HG02981 (cell line): ENCODE measurements around the gene SIKE1.
"Not testable (repeated sequence)": the region's sequence is repeated elsewhere in the genome, so short reads cannot be mapped to it uniquely, and the experiment has no call there.

Source experiments
- ATAC-seq: cut with Tn5 transposase; IDR thresholded peaks from one replicate; pipeline ENCODE4 v1.9.1; 2021; ENCODE audit warnings: mild to moderate bottlenecking, moderate library complexity; ENCODE audit not compliant: unreplicated experiment

The SIKE1 gene

DNA sequence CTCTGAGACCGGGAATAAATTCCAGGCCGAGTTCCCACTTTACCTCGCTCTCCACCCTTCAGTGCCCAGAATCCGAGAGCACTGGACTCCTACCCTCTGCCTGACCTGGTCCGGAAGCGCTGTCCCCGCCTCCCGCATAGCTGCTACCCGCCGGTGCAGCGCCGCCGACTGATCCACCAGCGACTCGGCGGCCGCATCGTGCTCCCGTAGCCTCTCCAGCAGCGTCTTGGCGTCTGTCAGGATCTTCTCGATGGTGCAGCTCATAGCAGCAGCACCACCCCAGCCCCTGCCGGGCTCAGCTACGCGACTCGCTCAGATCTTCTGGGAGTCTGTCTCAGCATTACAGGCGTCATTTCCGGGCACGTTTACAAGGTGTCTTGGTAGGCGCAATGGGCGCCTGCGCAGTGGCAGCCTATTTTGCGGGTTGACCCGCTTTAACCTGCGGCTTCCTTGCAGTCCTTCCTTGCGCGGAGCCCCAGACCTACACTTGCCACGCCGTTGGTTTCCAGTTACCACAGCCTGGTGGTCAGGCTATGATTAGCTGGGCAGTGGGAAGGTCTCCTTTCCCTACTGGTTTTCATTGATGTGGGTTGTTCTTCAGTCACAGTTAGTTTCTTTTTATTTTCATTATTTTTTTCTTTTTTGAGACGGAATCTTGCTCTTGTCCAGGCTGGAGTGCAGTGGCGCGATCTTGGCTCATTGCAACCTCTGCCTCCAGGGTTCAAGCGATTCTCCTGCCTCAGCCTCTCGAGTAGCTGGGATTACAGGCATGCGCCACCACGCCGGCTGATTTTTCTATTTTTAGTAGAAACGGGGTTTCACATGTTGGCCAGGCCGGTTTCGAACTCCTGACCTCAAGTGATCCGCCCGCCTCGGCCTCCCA is at the start of gene SIKE1:
Gene SIKE1 (minus strand): TSS at position 342 of the 883 bp plus-strand sequence. CDS start 78 bp downstream, at position 264.
- peak; percentile 99 for ATAC-seq

DNA sequence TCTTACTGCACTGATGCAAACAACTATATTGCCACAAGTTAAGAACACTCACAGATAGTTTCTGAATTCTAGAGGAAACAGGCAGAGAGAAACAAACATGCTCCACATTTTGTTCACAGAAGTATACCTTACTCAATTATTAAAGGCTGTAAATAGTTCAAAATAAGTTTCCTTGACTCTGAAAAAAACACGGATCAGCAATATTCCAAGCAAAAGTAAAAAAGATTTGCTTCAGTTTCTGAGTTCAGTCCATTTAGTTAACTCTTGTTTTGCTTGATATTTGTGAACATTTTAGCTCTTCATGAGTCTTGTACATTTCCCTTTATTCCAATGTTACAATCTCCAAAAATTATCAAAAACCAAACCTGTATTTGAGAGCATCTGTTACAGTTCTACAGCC is 49.6 kb upstream of the SIKE1 start:
- not testable (repeated sequence) for ATAC-seq

DNA sequence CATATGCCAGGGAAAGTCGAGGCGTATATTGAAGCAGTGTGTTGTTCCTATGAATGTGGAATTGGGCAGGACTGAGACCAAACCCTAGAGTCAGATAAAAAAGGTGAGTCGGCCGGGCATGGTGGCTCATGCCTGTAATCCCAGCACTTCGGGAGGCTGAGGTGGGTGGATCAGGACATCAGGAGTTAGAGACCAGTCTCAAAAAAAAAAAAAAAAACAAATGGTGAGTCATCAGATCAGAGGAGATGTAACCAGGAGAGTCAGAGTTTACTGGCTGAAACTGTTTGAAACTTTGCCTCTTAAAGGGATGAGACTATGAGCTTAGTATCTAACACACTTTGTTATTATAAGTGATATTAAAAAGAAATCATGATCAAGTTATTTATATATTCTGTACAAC is 47.8 kb upstream of the SIKE1 start:
- no peak for ATAC-seq

DNA sequence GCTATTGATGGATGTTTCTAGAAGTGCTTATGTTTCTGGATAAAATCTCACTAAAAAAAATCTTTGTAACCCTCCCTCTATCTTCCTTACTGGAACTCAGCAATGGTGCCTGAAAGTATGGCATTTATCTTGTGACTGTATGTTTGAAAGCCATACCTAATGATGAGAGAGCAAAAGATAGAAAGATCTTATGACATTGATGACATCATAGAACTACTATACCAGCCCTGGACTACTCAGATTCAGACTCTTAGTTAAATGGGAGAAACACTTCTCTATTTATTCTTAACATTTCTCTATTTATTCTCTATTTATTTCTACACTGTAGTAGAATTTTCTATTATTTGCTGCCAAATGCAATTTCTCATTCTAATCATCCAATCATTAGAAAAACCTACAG is 41.5 kb upstream of the SIKE1 start:
- no peak for ATAC-seq

DNA sequence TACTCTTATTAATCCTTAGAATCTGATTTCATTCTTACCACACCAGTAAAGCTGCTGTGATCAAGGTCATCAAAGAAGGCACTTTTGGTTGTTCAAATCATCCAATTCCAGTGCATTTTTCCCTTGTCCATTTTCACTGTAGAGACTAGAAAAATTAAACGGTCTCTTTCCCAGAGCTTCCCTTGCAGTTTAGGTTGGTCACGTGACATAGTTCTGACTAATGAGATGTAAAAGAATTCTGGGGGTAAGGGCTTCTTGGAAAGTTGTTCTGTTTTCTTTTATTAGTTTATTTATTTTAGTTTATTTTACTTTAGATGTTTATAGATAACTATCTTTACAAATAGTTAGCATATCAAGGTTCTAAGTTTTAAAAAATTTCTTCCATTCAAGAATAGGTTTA is 39.9 kb upstream of the SIKE1 start:
- ATAC-seq, result no peak

DNA sequence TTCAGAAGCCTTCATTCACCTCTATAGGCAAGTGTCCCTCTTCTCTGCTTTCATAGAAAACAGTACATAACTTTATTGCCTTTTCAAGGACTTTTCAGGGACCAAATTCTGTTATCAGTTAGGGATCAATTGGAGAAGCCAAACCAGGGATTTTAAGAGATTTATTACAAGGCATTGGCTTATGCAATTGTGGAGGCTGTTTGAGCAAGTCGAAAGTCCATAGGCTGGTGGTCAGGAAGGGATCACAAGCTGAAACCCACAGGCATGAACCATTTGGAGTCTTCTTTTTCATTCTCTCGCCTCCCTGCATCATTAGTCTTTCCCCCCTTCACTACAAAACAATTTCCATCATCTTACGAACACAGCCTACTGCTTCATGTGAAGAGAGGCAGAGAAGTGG is 39.4 kb upstream of the SIKE1 start:
- ATAC-seq, result no peak

DNA sequence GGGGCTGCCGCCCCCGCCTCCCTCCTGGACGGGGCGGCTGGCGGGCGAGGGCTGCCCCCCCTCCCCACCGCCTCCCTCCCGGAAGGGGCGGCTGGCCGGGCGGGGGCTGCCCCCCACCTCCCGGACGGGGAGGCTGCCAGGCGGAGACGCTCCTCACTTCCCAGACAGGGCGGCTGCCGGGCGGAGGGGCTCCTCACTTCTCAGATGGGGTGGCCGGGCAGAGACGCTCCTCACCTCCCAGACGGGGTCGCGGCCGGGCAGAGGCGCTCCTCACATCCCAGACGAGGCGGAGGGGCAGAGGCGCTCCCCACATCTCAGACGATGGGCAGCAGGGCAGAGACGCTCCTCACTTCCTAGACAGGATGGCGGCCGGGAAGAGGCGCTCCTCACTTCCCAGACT is 24.0 kb upstream of the SIKE1 start:
- not testable (repeated sequence) for ATAC-seq

DNA sequence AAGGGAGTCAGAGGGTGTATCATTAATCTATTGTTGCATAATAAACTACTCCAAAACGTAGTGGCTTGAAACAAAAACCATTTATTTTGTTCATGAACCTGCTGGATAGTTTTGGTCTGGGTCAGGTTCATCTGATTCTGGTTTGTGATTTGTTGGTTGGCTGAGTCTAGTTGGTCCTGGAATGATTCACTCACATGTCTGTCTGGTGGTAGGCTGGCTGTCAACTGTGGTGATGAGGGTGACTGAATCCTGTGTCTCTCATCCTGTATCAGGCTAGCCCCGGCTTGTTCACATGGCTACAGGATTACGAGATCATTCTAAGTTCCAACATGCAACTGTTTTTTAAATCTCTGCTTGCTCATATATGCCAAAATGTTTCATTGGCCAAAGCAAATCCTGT is 22.5 kb upstream of the SIKE1 start:
- ATAC-seq, result peak; percentile 76

DNA sequence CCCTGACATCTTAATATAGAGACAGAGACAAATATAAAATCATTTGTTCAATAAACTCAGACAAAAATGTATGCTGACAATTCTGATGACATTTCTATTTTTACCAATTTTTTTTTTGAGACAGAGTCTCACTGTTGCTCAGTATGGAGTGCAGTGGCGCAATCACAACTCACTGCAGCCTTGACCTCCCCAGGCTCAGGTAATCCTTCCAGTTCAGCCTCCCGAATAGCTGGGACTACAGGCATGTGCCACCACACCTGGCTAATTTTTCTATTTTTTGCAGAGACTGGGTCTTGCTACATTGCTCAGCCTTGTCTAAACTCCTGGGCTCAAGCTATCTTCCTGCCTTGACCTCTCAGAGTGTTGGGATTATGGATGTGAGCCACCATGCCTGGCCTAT is 13.6 kb upstream of the SIKE1 start:
- no peak for ATAC-seq

DNA sequence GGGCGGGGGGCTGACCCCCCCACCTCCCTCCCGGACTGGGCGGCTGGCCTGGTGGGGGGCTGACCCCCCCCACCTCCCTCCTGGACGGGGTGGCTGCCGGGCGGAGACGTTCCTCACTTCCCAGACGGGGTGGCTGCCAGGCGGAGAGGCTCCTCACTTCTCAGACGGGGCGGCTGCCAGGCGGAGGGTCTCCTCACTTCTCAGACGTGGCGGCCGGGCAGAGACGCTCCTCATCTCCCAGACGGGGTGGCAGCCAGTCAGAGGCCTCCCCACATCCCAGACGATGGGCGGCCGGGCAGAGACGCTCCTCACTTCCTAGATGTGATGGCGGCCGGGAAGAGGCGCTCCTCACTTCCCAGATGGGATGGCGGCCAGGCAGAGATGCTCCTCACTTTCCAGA is 10.1 kb upstream of the SIKE1 start:
- not testable (repeated sequence) for ATAC-seq

DNA sequence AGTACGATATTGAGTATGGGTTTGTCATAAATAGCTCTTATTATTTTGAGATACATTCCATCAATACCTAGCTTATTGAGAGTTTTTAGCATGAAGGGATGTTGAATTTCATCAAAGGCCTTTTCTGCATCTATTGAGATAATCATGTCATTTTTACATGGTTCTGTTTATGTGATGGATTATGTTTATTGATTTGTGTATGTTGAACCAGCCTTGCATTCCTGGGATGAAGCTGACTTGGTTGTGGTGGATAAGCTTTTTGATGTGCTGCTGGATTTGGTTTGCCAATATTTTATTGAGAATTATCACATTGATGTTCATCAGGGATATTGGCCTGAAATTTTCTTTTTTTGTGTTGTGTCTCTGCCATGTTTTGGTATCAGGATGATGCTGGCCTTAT is 6.0 kb upstream of the SIKE1 start:
- not testable (repeated sequence) for ATAC-seq

DNA sequence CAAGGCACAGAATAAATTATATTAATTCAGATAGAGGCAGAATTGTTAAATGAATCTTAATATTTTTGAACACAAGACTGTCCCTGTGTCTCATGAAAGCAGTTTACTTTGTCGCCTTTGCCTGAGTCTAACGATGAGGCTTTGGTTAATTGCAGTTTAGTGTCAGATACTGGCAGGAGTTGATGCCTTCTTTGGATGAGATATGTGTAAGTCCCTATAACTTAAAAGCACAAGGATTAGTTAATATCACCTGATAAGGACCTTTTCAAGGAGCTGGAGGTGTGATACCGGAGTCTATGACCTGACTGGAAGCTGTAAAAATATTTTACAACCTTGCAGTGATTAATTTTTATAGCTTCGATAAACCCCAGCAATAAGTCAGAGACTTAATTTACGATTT is 2.0 kb upstream of the SIKE1 start:
- ATAC-seq, result no peak

DNA sequence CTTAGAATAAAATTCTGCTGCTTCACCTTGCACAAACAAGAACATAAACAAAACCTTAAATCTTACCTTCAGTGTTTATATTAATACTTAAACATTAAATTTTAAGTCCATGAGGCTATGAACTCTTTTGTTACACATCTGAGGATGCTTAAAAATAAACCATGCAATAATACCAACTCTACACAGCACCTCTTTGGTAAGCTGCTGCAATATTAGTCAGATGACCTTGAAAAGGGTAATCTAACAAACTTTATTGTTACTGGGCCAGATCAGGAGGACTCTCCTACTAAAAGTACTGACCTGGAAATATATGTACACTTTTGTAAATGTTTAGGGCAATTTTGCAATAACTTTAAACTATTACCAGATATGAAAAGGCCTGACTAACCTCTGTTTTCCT is 763 bp downstream of the SIKE1 start:
- no peak for ATAC-seq

DNA sequence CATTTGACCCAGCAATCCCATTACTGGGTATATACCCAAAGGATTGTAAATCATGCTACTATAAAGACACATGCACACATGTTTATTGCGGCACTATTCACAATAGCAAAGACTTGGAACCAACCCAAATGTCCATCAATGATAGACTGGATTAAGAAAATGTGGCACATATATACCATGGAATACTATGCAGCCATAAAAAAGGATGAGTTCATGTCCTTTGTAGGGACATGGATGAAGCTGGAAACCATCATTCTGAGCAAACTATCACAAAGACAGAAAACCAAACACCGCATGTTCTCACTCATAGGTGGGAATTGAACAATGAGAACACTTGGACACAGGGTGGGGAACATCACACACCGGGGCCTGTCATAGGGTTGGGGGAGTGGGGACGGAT is 3.8 kb downstream of the SIKE1 start:
- not testable (repeated sequence) for ATAC-seq

DNA sequence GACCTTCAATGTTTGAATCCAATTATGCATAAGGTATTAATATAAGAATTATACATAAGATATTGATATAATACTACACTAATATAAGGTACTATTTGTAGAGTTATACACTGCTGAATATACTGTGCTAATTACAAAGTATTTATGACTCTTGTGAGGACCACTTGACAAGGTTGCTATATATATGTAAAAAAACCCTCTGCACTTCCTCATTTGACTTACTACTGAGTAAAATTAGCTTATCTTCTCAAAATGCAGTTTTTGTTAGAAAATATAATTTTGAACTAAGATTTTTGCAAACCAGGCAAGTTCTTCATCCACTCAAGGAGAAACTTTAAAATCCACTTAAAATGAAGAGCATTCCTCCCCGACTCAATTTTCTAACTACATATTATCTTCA is 8.5 kb downstream of the SIKE1 start:
- ATAC-seq, result no peak

DNA sequence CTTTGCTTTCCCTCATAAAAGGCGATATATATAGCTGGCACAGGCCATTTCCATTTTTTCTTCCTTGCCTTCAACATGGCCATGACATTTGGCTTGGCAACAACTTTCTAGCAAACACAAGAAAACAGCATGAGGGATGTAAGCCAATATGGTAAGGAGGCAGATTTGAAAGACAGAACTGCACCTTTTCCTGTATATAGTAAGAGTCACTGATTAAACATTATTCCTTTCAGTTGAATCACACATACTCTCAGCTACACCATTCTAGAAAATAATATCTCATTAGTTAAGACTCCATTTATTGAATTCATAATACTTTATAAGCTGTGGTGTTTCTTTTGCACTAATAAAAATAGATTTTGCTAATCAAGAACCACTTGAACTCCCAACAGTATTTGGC is 9.5 kb downstream of the SIKE1 start:
- no peak for ATAC-seq

DNA sequence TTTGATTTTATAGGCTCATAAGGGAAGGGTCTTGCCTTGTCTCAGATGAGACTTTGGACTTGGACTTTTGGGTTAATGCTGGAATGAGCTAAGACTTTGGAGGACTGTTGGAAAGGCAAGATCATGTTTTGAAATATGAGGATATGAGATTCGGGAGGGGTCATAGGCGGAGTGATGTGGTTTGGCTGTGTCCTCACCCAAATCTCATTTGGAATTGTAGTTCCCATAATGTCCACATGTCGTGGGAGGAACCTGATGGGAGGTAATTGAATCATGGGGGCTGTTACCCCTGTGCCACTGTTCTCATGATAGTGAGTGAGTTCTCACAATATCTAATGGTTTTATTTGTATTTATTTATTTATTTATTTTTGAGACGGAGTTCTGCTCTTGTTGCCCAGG is 15.8 kb downstream of the SIKE1 start:
- ATAC-seq, result no peak

DNA sequence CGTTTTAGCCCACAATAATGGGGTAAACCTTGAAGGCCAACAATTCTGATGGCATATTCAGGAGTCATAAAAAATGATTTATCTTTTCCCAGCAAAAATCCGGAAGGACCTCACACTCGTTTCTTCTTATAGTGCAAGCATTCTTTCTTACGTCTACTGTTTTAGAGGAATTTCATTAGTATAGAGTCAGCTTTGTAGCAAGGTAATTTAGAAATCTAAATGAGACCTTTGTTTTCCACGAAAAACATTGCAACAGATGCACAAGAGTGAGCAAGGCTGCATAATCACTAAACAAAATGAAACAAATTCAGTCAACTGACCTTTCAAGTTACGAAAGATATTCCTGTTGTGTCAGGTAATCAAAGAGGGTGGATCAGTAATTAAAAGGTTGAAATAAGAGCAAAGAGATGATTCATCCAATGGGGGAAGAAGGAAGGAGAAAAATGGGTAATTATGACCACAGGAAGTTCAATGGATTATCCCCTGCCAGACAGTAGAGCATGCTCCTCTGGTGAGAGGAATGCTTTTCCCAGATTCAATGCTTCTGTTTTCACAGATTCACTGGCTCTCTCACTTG is 22.1 kb downstream of the SIKE1 start:
- ATAC-seq, result no peak

DNA sequence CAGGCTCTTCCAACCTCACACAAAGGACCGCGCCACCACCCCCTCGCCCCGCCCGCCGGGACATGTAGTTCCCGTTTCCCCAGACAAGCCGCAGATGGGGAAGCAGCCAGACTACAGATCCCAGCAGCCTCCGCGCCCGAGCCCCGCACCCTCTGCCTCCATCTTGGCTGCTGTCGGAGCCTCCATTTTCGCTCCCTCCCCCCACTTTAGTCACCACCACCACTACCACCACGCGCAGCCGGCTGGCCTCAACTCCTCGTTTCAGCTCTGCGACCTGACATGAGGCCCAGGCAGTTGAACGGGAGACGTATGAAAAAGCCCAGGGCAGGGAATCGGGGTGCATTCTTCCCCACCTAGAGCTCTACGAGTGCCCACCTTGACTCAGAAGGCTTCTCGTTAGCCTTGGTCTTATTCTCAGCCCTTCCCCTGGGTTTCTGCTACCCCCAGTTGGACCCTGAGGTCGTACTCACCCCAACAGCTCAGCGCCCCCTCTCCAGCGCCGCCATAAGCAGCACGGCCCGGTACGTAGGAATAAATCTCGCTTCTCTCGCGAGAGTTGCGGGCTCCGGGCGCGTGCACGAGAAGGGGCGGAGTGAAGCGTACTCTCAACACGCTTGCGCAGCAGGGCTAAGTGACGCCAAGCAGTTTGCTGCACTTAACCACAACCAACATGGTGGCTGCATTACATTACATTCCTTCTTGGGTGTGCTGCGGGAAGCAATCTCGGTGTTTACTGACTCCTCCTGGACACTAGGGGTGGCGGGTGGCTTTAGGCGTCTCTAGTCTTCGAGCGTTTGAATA is 22.8 kb downstream of the SIKE1 start, which contains the start of gene CSDE1:
Gene CSDE1 (minus strand): TSS at position 530 of the 801 bp plus-strand sequence. CDS start 18,094 bp downstream, outside the sequence.
- peak; percentile 75 for ATAC-seq

DNA sequence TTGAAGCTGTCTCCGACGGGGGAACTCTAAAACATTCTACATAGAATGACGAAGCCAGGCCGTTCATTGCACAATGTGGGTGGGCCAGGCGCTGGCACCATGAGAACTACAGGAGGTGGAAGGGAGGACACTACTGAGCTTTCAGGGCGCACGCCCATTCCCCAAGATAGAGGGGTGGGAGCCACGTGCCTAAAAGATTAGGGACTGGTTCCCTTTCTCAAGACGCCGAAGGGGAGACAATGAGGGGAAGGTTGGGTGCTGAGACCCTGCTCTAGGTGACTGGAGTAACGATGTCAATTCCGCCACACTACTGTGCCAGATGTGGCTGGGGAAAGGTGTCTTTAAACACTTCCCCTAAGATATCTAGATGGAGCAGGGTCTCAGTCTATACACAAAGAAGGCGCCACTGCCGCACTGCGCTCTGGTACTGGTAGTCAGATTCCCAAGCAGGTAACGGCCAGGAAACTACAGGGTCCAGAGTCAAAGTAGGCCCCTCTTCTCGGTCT is 23.5 kb downstream of the SIKE1 start:
- ATAC-seq, result peak; percentile 0
